DND-41 (cell line): ENCODE data around the gene CD63.

Experiments used
- ATAC-seq: fragments of 200-7000 bp; cut with Tn5 transposase; 3 replicates; pipeline ENCODE4 v1.9.1; 2021; ENCODE audit warnings: low read depth; ENCODE audit not compliant: insufficient read depth
- DNase-seq: peaks from one replicate; pipeline ENCODE4 v3.0.0-alpha.2; 2020
- H2AFZ ChIP-seq: 2 replicates; pipeline ENCODE4 v1.6.0; 2012; ENCODE audit warnings: low read depth, low read length
- H3K27ac ChIP-seq: 2 replicates; pipeline ENCODE4 v1.5.1; 2012; ENCODE audit warnings: low read length, inconsistent platforms
- H3K27me3 ChIP-seq: fragments of 200-600 bp; sonication (generic); 2 replicates; pipeline ENCODE4 v1.6.0; 2012; ENCODE audit warnings: low read length, mild to moderate bottlenecking, inconsistent platforms; ENCODE audit not compliant: insufficient read depth, poor library complexity
- H3K36me3 ChIP-seq: 2 replicates; pipeline ENCODE4 v1.5.1; 2012; ENCODE audit warnings: low read length, inconsistent platforms; ENCODE audit not compliant: insufficient read depth
- H3K4me1 ChIP-seq: 2 replicates; pipeline ENCODE4 v1.5.1; 2012; ENCODE audit warnings: mild to moderate bottlenecking, low read length; ENCODE audit not compliant: insufficient read depth
- H3K4me2 ChIP-seq: 2 replicates; pipeline ENCODE4 v1.6.0; 2012; ENCODE audit warnings: mild to moderate bottlenecking, moderate library complexity, low read length, inconsistent platforms; ENCODE audit not compliant: insufficient read depth
- H3K4me3 ChIP-seq, 2 experiments: fragments of 200-600 bp in 1 of 2; shearing (Covaris generic) in 1 of 2; 2 replicates each; pipeline ENCODE4 v1.5.1; 2012 to 2016; ENCODE audit warnings: inconsistent platforms in 2 of 2, low read length in 2 of 2, mild to moderate bottlenecking in 2 of 2, low read depth in 1 of 2, moderate library complexity in 1 of 2
- H3K79me2 ChIP-seq: 2 replicates; pipeline ENCODE4 v1.6.0; 2012; ENCODE audit warnings: low read length, inconsistent platforms; ENCODE audit not compliant: insufficient read depth
- H3K9ac ChIP-seq: 2 replicates; pipeline ENCODE4 v1.6.0; 2012; ENCODE audit warnings: low read depth, mild to moderate bottlenecking, inconsistent platforms, low read length, moderate library complexity
- H3K9me3 ChIP-seq: 2 replicates; pipeline ENCODE4 v1.5.1; 2012; ENCODE audit warnings: low read length, moderate library complexity, mild to moderate bottlenecking, inconsistent platforms; ENCODE audit not compliant: insufficient read depth, severe bottlenecking
- H4K20me1 ChIP-seq: 2 replicates; pipeline ENCODE4 v1.6.0; 2012; ENCODE audit warnings: low read length; ENCODE audit not compliant: insufficient read depth
- EZH2 ChIP-seq: IDR thresholded peaks from 3 replicates; pipeline ENCODE4 v1.6.1; 2012; ENCODE audit warnings: borderline replicate concordance, low read depth, mild to moderate bottlenecking, moderate library complexity, low read length, inconsistent platforms; ENCODE audit not compliant: severe bottlenecking
- TF ChIP-seq, protein P1 (sequence below): IDR thresholded peaks from 2 replicates; pipeline ENCODE4 v1.5.1; 2012; ENCODE audit warnings: borderline replicate concordance, low read length, moderate library complexity, mild to moderate bottlenecking; ENCODE audit not compliant: poor library complexity, severe bottlenecking; ENCODE audit errors: extremely low read depth

CD63 gene

GRCh38 chr12:55717011-55718007 is 11.5 kb downstream of the CD63 start:
- Histone ChIP-seq H3K27me3 (no peaks in the 10 kb centered on the region), H3K79me2 (peaks cover 24% of the 10 kb centered on the region), H3K9me3 (no peaks in the 10 kb centered on the region), H3K27ac (peak overlapping the region; percentile 79), H3K4me3 (peak overlapping the region; percentile 40 to 70; a peak in 3 of 4 replicates), H3K9ac (peak overlapping the region; percentile 70), H3K36me3 (peaks cover 35% of the 10 kb centered on the region), H3K4me1 (peaks cover 31% of the 10 kb centered on the region), H3K4me2 (peak overlapping the region; percentile 97), H4K20me1 (no peaks in the 10 kb centered on the region), H2AFZ (peak overlapping the region; percentile 94; the same call in 1 of the 2 replicates)
- no peak for TF ChIP-seq EZH2
- TF ChIP-seq, protein P1, sequence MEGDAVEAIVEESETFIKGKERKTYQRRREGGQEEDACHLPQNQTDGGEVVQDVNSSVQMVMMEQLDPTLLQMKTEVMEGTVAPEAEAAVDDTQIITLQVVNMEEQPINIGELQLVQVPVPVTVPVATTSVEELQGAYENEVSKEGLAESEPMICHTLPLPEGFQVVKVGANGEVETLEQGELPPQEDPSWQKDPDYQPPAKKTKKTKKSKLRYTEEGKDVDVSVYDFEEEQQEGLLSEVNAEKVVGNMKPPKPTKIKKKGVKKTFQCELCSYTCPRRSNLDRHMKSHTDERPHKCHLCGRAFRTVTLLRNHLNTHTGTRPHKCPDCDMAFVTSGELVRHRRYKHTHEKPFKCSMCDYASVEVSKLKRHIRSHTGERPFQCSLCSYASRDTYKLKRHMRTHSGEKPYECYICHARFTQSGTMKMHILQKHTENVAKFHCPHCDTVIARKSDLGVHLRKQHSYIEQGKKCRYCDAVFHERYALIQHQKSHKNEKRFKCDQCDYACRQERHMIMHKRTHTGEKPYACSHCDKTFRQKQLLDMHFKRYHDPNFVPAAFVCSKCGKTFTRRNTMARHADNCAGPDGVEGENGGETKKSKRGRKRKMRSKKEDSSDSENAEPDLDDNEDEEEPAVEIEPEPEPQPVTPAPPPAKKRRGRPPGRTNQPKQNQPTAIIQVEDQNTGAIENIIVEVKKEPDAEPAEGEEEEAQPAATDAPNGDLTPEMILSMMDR: no peak
- no peak for DNase-seq
- no peak for ATAC-seq

- Histone ChIP-seq H3K4me2 (peak overlapping the region; percentile 97), H3K9me3 (no peaks in the 10 kb centered on the region), H3K4me3 (peak overlapping the region; percentile 40 to 70), H3K27ac (peak overlapping the region; percentile 79), H4K20me1 (no peaks in the 10 kb centered on the region), H3K79me2 (peaks cover 24% of the 10 kb centered on the region), H2AFZ (peak overlapping the region; percentile 94), H3K27me3 (no peaks in the 10 kb centered on the region), H3K4me1 (peaks cover 31% of the 10 kb centered on the region), H3K36me3 (peaks cover 32% of the 10 kb centered on the region), H3K9ac (peak overlapping the region; percentile 70)
- ATAC-seq (peak; percentile 55), DNase-seq (no peak)
- TF ChIP-seq, protein P1: no peak
- TF ChIP-seq EZH2: no peak
Observed at GRCh38 chr12:55716582-55716957, 12.2 kb downstream of the CD63 start.

GRCh38 chr12:55715833-55716581 is 12.8 kb downstream of the CD63 start, which contains the start of gene BLOC1S1:
Gene BLOC1S1 (plus strand): TSS chr12:55716046. CDS start chr12:55716052, 6 bp downstream.
- no peaks in the 10 kb centered on the region for H4K20me1 ChIP-seq
- peaks cover 31% of the 10 kb centered on the region for H3K4me1 ChIP-seq
- peak; percentile 95 for ATAC-seq
- H3K27me3 ChIP-seq: no peaks in the 10 kb centered on the region
- peaks cover 24% of the 10 kb centered on the region for H3K79me2 ChIP-seq
- peak within 1 kb of the TSS; percentile 94 for H2AFZ ChIP-seq
- H3K36me3 ChIP-seq: peaks cover 26% of the 10 kb centered on the region
- peak within 1 kb of the TSS; percentile 70 for H3K9ac ChIP-seq
- peak; percentile 94 for DNase-seq
- H3K9me3 ChIP-seq: no peaks in the 10 kb centered on the region
- H3K4me3 ChIP-seq: peak within 1 kb of the TSS; percentile 40 to 70
- peak within 1 kb of the TSS; percentile 97 for H3K4me2 ChIP-seq
- peak within 1 kb of the TSS; percentile 79 for H3K27ac ChIP-seq
- TF ChIP-seq, protein P1: no peak
- TF ChIP-seq EZH2: no peak
